GM12878 (cell line): ENCODE measurements around the gene SDS.

ENCODE experiments used
- CHD2 ChIP-seq: IDR thresholded peaks from 2 replicates; pipeline ENCODE4 v1.6.1; 2011; ENCODE audit warnings: low read depth, low read length, improper control_type of control experiment, borderline replicate concordance
- HDAC2 ChIP-seq: fragments of 200-600 bp; sonication (generic); IDR thresholded peaks from 2 replicates; pipeline ENCODE4 v1.6.1; 2017
- POLR2A ChIP-seq: IDR thresholded peaks from 2 replicates; pipeline ENCODE4 v1.6.1; 2011; ENCODE audit warnings: low read depth, mild to moderate bottlenecking, low read length
- STAT3 ChIP-seq: IDR thresholded peaks from 2 replicates; pipeline ENCODE4 v1.6.1; 2011; ENCODE audit warnings: low read depth, low read length, improper control_type of control experiment
- TF ChIP-seq, protein P1 (sequence below), 3 experiments: IDR thresholded peaks in 2 of 3; conservative IDR thresholded peaks in 1 of 3; 2 replicates each; pipeline ENCODE4 v1.5.1; 2011; ENCODE audit warnings: low read depth in 3 of 3, low read length in 3 of 3, mild to moderate bottlenecking in 3 of 3, control low read depth in 2 of 3, moderate library complexity in 2 of 3, inconsistent platforms in 1 of 3, mixed read lengths in 1 of 3; ENCODE audit not compliant: control insufficient read depth in 2 of 3, insufficient read depth in 1 of 3; ENCODE audit errors: extremely low read depth in 1 of 3
- TF ChIP-seq, protein P2 (sequence below): fragments of 150-350 bp; IDR thresholded peaks from 2 replicates; pipeline ENCODE4 v1.6.1; 2016; ENCODE audit warnings: low read depth, low read length

DNA sequence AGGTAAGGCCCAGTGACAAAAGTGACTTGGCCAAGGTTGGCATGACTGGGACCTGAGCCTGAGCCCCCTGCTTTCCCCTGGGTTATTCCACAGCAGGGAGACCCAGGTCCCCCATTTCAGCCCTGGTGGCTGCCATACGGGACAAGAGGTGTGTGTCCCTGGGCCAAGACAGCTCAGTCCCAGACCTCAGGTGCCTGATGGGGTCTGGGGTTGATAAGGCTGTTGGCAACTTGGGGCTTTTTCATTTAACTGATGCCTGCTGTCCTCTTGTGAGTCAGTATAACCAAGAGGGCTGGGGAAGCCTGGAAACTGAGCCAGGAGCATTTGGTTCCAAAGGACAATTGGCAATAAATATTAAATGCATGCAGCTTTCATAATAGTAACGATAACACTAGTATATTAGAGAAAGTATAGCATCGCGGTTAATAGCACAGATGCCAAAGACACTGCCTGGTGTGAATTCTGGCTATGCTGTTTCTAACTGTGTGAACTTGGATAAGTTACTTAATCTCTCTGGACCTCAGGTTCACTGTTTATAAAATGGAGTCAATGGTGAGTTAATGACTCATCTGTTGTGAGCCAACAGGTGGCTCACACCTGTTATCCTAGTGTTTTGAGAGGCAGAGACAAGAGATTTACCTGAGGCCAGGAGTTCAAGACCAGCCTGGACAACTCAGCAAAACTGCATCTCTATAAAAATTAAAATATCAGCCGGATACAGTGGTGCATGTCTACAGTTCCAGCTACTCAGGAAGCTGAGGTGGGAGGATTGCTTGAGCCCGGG lies 19.4 kb upstream of the SDS start:
- no peak for TF ChIP-seq CHD2
- TF ChIP-seq POLR2A: no peak
- TF ChIP-seq, protein P1, sequence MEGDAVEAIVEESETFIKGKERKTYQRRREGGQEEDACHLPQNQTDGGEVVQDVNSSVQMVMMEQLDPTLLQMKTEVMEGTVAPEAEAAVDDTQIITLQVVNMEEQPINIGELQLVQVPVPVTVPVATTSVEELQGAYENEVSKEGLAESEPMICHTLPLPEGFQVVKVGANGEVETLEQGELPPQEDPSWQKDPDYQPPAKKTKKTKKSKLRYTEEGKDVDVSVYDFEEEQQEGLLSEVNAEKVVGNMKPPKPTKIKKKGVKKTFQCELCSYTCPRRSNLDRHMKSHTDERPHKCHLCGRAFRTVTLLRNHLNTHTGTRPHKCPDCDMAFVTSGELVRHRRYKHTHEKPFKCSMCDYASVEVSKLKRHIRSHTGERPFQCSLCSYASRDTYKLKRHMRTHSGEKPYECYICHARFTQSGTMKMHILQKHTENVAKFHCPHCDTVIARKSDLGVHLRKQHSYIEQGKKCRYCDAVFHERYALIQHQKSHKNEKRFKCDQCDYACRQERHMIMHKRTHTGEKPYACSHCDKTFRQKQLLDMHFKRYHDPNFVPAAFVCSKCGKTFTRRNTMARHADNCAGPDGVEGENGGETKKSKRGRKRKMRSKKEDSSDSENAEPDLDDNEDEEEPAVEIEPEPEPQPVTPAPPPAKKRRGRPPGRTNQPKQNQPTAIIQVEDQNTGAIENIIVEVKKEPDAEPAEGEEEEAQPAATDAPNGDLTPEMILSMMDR (IDR thresholded peaks at IDR 0.05 in 2 of 3, conservative IDR thresholded peaks at IDR 0.05 in 1 of 3; ENCODE audit: control insufficient read depth in 2 of 3, extremely low read depth in 1 of 3, insufficient read depth in 1 of 3, low read depth in 3 of 3, low read length in 3 of 3): no peak
- no peak for TF ChIP-seq STAT3
- TF ChIP-seq, protein P2, sequence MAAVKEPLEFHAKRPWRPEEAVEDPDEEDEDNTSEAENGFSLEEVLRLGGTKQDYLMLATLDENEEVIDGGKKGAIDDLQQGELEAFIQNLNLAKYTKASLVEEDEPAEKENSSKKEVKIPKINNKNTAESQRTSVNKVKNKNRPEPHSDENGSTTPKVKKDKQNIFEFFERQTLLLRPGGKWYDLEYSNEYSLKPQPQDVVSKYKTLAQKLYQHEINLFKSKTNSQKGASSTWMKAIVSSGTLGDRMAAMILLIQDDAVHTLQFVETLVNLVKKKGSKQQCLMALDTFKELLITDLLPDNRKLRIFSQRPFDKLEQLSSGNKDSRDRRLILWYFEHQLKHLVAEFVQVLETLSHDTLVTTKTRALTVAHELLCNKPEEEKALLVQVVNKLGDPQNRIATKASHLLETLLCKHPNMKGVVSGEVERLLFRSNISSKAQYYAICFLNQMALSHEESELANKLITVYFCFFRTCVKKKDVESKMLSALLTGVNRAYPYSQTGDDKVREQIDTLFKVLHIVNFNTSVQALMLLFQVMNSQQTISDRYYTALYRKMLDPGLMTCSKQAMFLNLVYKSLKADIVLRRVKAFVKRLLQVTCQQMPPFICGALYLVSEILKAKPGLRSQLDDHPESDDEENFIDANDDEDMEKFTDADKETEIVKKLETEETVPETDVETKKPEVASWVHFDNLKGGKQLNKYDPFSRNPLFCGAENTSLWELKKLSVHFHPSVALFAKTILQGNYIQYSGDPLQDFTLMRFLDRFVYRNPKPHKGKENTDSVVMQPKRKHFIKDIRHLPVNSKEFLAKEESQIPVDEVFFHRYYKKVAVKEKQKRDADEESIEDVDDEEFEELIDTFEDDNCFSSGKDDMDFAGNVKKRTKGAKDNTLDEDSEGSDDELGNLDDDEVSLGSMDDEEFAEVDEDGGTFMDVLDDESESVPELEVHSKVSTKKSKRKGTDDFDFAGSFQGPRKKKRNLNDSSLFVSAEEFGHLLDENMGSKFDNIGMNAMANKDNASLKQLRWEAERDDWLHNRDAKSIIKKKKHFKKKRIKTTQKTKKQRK: no peak
- no peak for TF ChIP-seq HDAC2
